ENCODE measurements around the gene OPRL1. TPM values are rescaled to one million over a fixed set of nuclear protein-coding genes. Genes with fewer than 3 reads are reported as not detected.
A peak's percentile ranks its signal among the peaks of the same experiment; 100 is the strongest.

The OPRL1 gene
- polyA plus RNA-seq, 1 donor from 2014 or later = 3.7 TPM

GRCh38 chr20:64102647-64103354 is 22.9 kb downstream of the OPRL1 start:
- Mint-ChIP-seq H3K36me3 (no peaks in the 10 kb centered on the region), H3K4me3 (peak overlapping the region; percentile 68 to 90 (median 79)), H3K9me3 (no peaks in the 10 kb centered on the region), H3K27ac (peak overlapping the region in 2 of 3 donors; percentile 53 to 95), H3K4me1 (peaks cover 10 to 31% (median 29%) of the 10 kb centered on the region in 3 donors), H3K27me3 (peaks cover 3% of the 10 kb centered on the region)

GRCh38 chr20:64103871-64104666 is 24.2 kb downstream of the OPRL1 start:
- peak overlapping the region in 1 of 3 donors; percentile 95 for H3K27ac Mint-ChIP-seq
- H3K4me1 Mint-ChIP-seq = peaks cover 14 to 34% (median 34%) of the 10 kb centered on the region in 3 donors
- H3K36me3 Mint-ChIP-seq = no peaks in the 10 kb centered on the region
- H3K27me3 Mint-ChIP-seq = peaks cover 3% of the 10 kb centered on the region
- no peaks in the 10 kb centered on the region for H3K9me3 Mint-ChIP-seq
- H3K4me3 Mint-ChIP-seq = peak overlapping the region in 2 of 4 donors; percentile 30 to 45

- H3K9me3 Mint-ChIP-seq = no peaks in the 10 kb centered on the region
- H3K27ac Mint-ChIP-seq = peak overlapping the region in 1 of 3 donors; percentile 62
- H3K4me3 Mint-ChIP-seq = no peak overlapping the region
- H3K27me3 Mint-ChIP-seq = peaks cover 3% of the 10 kb centered on the region
- H3K36me3 Mint-ChIP-seq = no peaks in the 10 kb centered on the region
- H3K4me1 Mint-ChIP-seq = peaks cover 14 to 32% (median 31%) of the 10 kb centered on the region in 3 donors
These were observed 25.0 kb downstream of the OPRL1 start for GRCh38 chr20:64104667-64105451.

GRCh38 chr20:64105846-64106434 is 26.1 kb downstream of the OPRL1 start:
- H3K27me3 Mint-ChIP-seq = peaks cover 3% of the 10 kb centered on the region
- H3K36me3 Mint-ChIP-seq = no peaks in the 10 kb centered on the region
- H3K4me1 Mint-ChIP-seq = peaks cover 6 to 22% (median 21%) of the 10 kb centered on the region in 3 donors
- H3K4me3 Mint-ChIP-seq = peak overlapping the region in 1 of 4 donors; percentile 85
- no peaks in the 10 kb centered on the region for H3K9me3 Mint-ChIP-seq
- H3K27ac Mint-ChIP-seq = peak overlapping the region; percentile 60 to 84 (median 84)

GRCh38 chr20:64106435-64106961 is 26.6 kb downstream of the OPRL1 start:
- Mint-ChIP-seq H3K27me3 (peaks cover 3% of the 10 kb centered on the region), H3K27ac (peak overlapping the region; percentile 60 to 84 (median 84)), H3K4me3 (peak overlapping the region in 1 of 4 donors; percentile 28), H3K36me3 (no peaks in the 10 kb centered on the region), H3K9me3 (no peaks in the 10 kb centered on the region), H3K4me1 (peaks cover 6 to 17% (median 16%) of the 10 kb centered on the region in 3 donors)

GRCh38 chr20:64106981-64107735 is 27.3 kb downstream of the OPRL1 start, which contains the start of gene NPBWR2:
NPBWR2 (minus strand) TSS chr20:64107565; CDS start chr20:64106831, 734 bp downstream.
- Mint-ChIP-seq H3K27me3 (peaks cover 3% of the 10 kb centered on the region), H3K4me3 (peak within 1 kb of the TSS; percentile 18 to 93 (median 74))

GRCh38 chr20:64107736-64108457 is 28.0 kb downstream of the OPRL1 start:
- Mint-ChIP-seq H3K4me3 (peak overlapping the region; percentile 18 to 93 (median 74)), H3K27me3 (peaks cover under 1% of the 10 kb centered on the region), H3K36me3 (no peaks in the 10 kb centered on the region), H3K4me1 (peaks cover 6 to 15% (median 12%) of the 10 kb centered on the region in 3 donors), H3K27ac (peak overlapping the region; percentile 39 to 95 (median 73)), H3K9me3 (no peaks in the 10 kb centered on the region)

More at GRCh38 chr20:64106981-64107735, 27.3 kb downstream of the OPRL1 start, which contains the start of gene NPBWR2:
- peak within 1 kb of the TSS; percentile 60 to 95 (median 84) for H3K27ac Mint-ChIP-seq
- H3K36me3 Mint-ChIP-seq = no peaks in the 10 kb centered on the region
- no peaks in the 10 kb centered on the region for H3K9me3 Mint-ChIP-seq
- H3K4me1 Mint-ChIP-seq = peaks cover 6 to 16% (median 15%) of the 10 kb centered on the region in 3 donors

- no peaks in the 10 kb centered on the region for H3K36me3 Mint-ChIP-seq
- peak overlapping the region in 1 of 3 donors; percentile 95 for H3K27ac Mint-ChIP-seq
- no peaks in the 10 kb centered on the region for H3K9me3 Mint-ChIP-seq
- H3K4me3 Mint-ChIP-seq = peak overlapping the region in 2 of 4 donors; percentile 82 to 87
- H3K27me3 Mint-ChIP-seq = no peaks in the 10 kb centered on the region
- H3K4me1 Mint-ChIP-seq = peaks cover 6 to 13% (median 12%) of the 10 kb centered on the region in 3 donors
These were observed 29.1 kb downstream of the OPRL1 start for GRCh38 chr20:64108731-64109681.

GRCh38 chr20:64109831-64110391 is 30.0 kb downstream of the OPRL1 start:
- H3K36me3 Mint-ChIP-seq = no peaks in the 10 kb centered on the region
- H3K27me3 Mint-ChIP-seq = no peaks in the 10 kb centered on the region
- peaks cover 6 to 13% (median 12%) of the 10 kb centered on the region in 3 donors for H3K4me1 Mint-ChIP-seq
- no peaks in the 10 kb centered on the region for H3K9me3 Mint-ChIP-seq
- no peak overlapping the region for H3K27ac Mint-ChIP-seq
- peak overlapping the region in 1 of 4 donors; percentile 74 for H3K4me3 Mint-ChIP-seq

GRCh38 chr20:64110411-64111068 is 30.7 kb downstream of the OPRL1 start:
- H3K4me1 Mint-ChIP-seq = peaks cover 6 to 13% (median 12%) of the 10 kb centered on the region in 3 donors
- no peak overlapping the region for H3K4me3 Mint-ChIP-seq
- no peaks in the 10 kb centered on the region for H3K27me3 Mint-ChIP-seq
- H3K27ac Mint-ChIP-seq = no peak overlapping the region
- H3K9me3 Mint-ChIP-seq = no peaks in the 10 kb centered on the region
- no peaks in the 10 kb centered on the region for H3K36me3 Mint-ChIP-seq

GRCh38 chr20:64111841-64112641 is 32.2 kb downstream of the OPRL1 start:
- Mint-ChIP-seq H3K4me1 (peaks cover 6 to 12% (median 12%) of the 10 kb centered on the region in 3 donors), H3K27me3 (no peaks in the 10 kb centered on the region), H3K27ac (peak overlapping the region in 1 of 3 donors; percentile 27), H3K4me3 (peak overlapping the region in 2 of 4 donors; percentile 27 to 68), H3K9me3 (no peaks in the 10 kb centered on the region), H3K36me3 (no peaks in the 10 kb centered on the region)
